ENCODE data around the gene PALLD.

The PALLD gene

DNA sequence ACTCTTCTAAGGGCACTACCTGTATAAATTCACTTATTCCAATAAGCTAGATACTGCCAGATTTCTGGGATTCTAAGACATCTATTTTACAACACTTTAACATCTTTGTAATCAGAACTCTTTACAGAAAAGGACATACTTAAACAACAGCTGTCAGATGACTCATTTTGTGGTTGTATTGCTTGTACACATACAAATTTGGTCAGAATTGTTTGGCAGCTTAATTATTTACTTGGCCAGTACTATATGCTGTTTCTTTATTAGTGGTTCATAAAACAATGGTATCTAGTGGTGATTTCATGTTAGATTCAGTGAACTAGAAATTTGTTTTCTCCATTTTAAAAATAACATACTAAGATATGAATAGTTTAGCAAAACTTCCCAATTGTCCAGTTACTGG lies 27.2 kb downstream of the PALLD start:
- no peaks in the 10 kb centered on the region for H3K36me3 ChIP-seq (replicated peaks; ENCODE audit: insufficient read depth, low read length)
- H3K4me1 ChIP-seq (ENCODE audit: low read length) = no peaks in the 10 kb centered on the region
- TF ChIP-seq CTCF (IDR thresholded peaks at IDR 0.05; ENCODE audit: low read length) = no peak
- TF ChIP-seq EZH2 (optimal IDR thresholded peaks at IDR 0.05; ENCODE audit: low read depth, low read length) = no peak
- no peak for TF ChIP-seq EZH2phosphoT487 (IDR thresholded peaks at IDR 0.05; ENCODE audit: low read length)
- no peak overlapping the region for H3K4me3 ChIP-seq (ENCODE audit: low read length)
- no peaks in the 10 kb centered on the region for H3K79me2 ChIP-seq (ENCODE audit: low read length)
- no peak for DNase-seq
- no peaks in the 10 kb centered on the region for H3F3A ChIP-seq (ENCODE audit: insufficient read depth, low read length)
- no peaks in the 10 kb centered on the region for H4K20me1 ChIP-seq (ENCODE audit: insufficient read depth, low read length)
- H3K9me2 ChIP-seq (replicated peaks; ENCODE audit: insufficient read depth, low read length) = no peaks in the 10 kb centered on the region
- H3K9me3 ChIP-seq (replicated peaks; ENCODE audit: insufficient read depth, low read length) = no peaks in the 10 kb centered on the region
- H3K27me3 ChIP-seq (replicated peaks; ENCODE audit: insufficient read depth, low read length) = no peaks in the 10 kb centered on the region
- H3K27ac ChIP-seq (ENCODE audit: low read length) = no peak overlapping the region
- H3K9ac ChIP-seq (ENCODE audit: low read length) = no peak overlapping the region
- no peak overlapping the region for H2AFZ ChIP-seq (ENCODE audit: low read length)
- no peak overlapping the region for H3K4me2 ChIP-seq (ENCODE audit: low read depth, low read length)

GRCh38 chr4:168524897-168525296 lies 28.0 kb downstream of the PALLD start:
- H3K4me2 ChIP-seq (ENCODE audit: low read depth, low read length) = no peak overlapping the region
- no peak overlapping the region for H3K4me3 ChIP-seq (ENCODE audit: low read length)
- no peaks in the 10 kb centered on the region for H4K20me1 ChIP-seq (ENCODE audit: insufficient read depth, low read length)
- no peak overlapping the region for H3K9ac ChIP-seq (ENCODE audit: low read length)
- H3K27me3 ChIP-seq (replicated peaks; ENCODE audit: insufficient read depth, low read length) = no peaks in the 10 kb centered on the region
- no peak overlapping the region for H3K27ac ChIP-seq (ENCODE audit: low read length)
- H2AFZ ChIP-seq (ENCODE audit: low read length) = no peak overlapping the region
- no peaks in the 10 kb centered on the region for H3F3A ChIP-seq (ENCODE audit: insufficient read depth, low read length)
- no peaks in the 10 kb centered on the region for H3K9me3 ChIP-seq (replicated peaks; ENCODE audit: insufficient read depth, low read length)
- no peak for DNase-seq
- no peaks in the 10 kb centered on the region for H3K36me3 ChIP-seq (replicated peaks; ENCODE audit: insufficient read depth, low read length)
- no peaks in the 10 kb centered on the region for H3K9me2 ChIP-seq (replicated peaks; ENCODE audit: insufficient read depth, low read length)
- no peaks in the 10 kb centered on the region for H3K79me2 ChIP-seq (ENCODE audit: low read length)
- no peaks in the 10 kb centered on the region for H3K4me1 ChIP-seq (ENCODE audit: low read length)
- TF ChIP-seq CTCF (IDR thresholded peaks at IDR 0.05; ENCODE audit: low read length) (no peak), EZH2 (optimal IDR thresholded peaks at IDR 0.05; ENCODE audit: low read depth, low read length) (no peak), EZH2phosphoT487 (IDR thresholded peaks at IDR 0.05; ENCODE audit: low read length) (no peak)

DNA sequence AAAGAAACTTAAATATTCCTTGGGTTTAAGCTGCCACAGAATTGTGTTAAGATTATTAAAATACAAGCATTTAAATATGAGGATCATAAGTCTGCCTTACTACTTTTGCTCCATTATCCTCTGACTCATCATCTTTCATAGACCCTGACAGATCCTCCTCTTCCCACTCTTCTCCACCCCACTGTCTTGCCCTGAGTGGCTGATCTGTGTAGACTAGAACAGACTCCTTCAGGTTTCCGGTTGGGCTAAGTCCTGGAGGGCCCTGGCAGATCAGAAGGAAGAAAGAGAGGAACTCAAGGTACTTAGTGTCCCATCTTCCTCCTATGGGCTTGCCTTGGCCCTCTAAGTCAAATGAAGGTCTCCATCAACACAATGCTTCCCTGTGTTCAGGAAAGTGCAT lies 30.7 kb downstream of the PALLD start:
- no peaks in the 10 kb centered on the region for H3K4me1 ChIP-seq (ENCODE audit: low read length)
- H3K27ac ChIP-seq (ENCODE audit: low read length) = no peak overlapping the region
- H3K36me3 ChIP-seq (replicated peaks; ENCODE audit: insufficient read depth, low read length) = no peaks in the 10 kb centered on the region
- TF ChIP-seq CTCF (IDR thresholded peaks at IDR 0.05; ENCODE audit: low read length) (no peak), EZH2 (optimal IDR thresholded peaks at IDR 0.05; ENCODE audit: low read depth, low read length) (no peak), EZH2phosphoT487 (IDR thresholded peaks at IDR 0.05; ENCODE audit: low read length) (no peak)
- no peak overlapping the region for H2AFZ ChIP-seq (ENCODE audit: low read length)
- H3K4me3 ChIP-seq (ENCODE audit: low read length) = no peak overlapping the region
- no peaks in the 10 kb centered on the region for H3K27me3 ChIP-seq (replicated peaks; ENCODE audit: insufficient read depth, low read length)
- no peaks in the 10 kb centered on the region for H3K9me2 ChIP-seq (replicated peaks; ENCODE audit: insufficient read depth, low read length)
- no peaks in the 10 kb centered on the region for H4K20me1 ChIP-seq (ENCODE audit: insufficient read depth, low read length)
- H3K9ac ChIP-seq (ENCODE audit: low read length) = no peak overlapping the region
- H3K79me2 ChIP-seq (ENCODE audit: low read length) = no peaks in the 10 kb centered on the region
- no peaks in the 10 kb centered on the region for H3F3A ChIP-seq (ENCODE audit: insufficient read depth, low read length)
- no peak overlapping the region for H3K4me2 ChIP-seq (ENCODE audit: low read depth, low read length)
- H3K9me3 ChIP-seq (replicated peaks; ENCODE audit: insufficient read depth, low read length) = no peaks in the 10 kb centered on the region
- no peak for DNase-seq
